OCI-LY3 (cell line): Measurements from ENCODE around the gene CD164.

Experiments used
- H2AFZ ChIP-seq: fragments of 200-600, 300-600 bp; shearing (Covaris generic); 2 replicates; pipeline ENCODE4 v1.6.0; 2014; ENCODE audit warnings: antibody characterized with exemption, low read depth, low read length
- H3K27ac ChIP-seq: fragments of 200-600, 300-600 bp; sonication (generic); 2 replicates; pipeline ENCODE4 v1.5.1; 2014; ENCODE audit warnings: mild to moderate bottlenecking, low read length, moderate library complexity, mixed read lengths
- H3K27me3 ChIP-seq: fragments of 200-600, 300-600 bp; sonication (generic); 2 replicates; pipeline ENCODE4 v1.6.1; 2014; ENCODE audit warnings: low read depth, low read length, mixed read lengths
- H3K36me3 ChIP-seq: fragments of 200-600, 300-600 bp; sonication (generic); replicated peaks from 2 replicates; pipeline ENCODE3; 2014; ENCODE audit warnings: low read depth, low read length, mixed read lengths
- H3K4me1 ChIP-seq: fragments of 300-600, 200-600 bp; sonication (generic); 2 replicates; pipeline ENCODE4 v1.6.1; 2014; ENCODE audit warnings: low read length, mixed read lengths
- H3K4me2 ChIP-seq: fragments of 200-600, 300-600 bp; sonication (generic); 2 replicates; pipeline ENCODE4 v1.6.1; 2014; ENCODE audit warnings: low read length, mixed read lengths
- H3K4me3 ChIP-seq: fragments of 300-600, 200-600 bp; sonication (generic); 2 replicates; pipeline ENCODE4 v1.5.1; 2014; ENCODE audit warnings: antibody characterized with exemption, mild to moderate bottlenecking, low read length, moderate library complexity
- H3K79me2 ChIP-seq: fragments of 300-600, 200-600 bp; shearing (Covaris generic); 2 replicates; pipeline ENCODE4 v1.6.1; 2014; ENCODE audit warnings: mild to moderate bottlenecking, low read length, mixed read lengths
- H3K9ac ChIP-seq: fragments of 300-600, 200-600 bp; shearing (Covaris generic); 2 replicates; pipeline ENCODE4 v1.6.0; 2014; ENCODE audit warnings: mild to moderate bottlenecking, low read length, moderate library complexity
- H3K9me3 ChIP-seq: fragments of 200-600, 300-600 bp; shearing (Covaris generic); 2 replicates; pipeline ENCODE4 v1.6.1; 2014; ENCODE audit warnings: low read length, mixed read lengths; ENCODE audit not compliant: insufficient read depth
- H4K20me1 ChIP-seq: fragments of 200-600, 300-600 bp; sonication (generic); 2 replicates; pipeline ENCODE4 v1.6.1; 2016; ENCODE audit warnings: low read length, mixed read lengths; ENCODE audit not compliant: insufficient read depth
- EZH2phosphoT487 ChIP-seq: fragments of 200-600 bp; shearing (Covaris generic); IDR thresholded peaks from 2 replicates; pipeline ENCODE4 v1.6.1; 2018; ENCODE audit warnings: antibody characterized with exemption, mixed run types, low read depth
- TF ChIP-seq, protein P1 (sequence below): fragments of 200-600, 300-600 bp; sonication (generic); IDR thresholded peaks from 2 replicates; pipeline ENCODE4 v1.5.1; 2014; ENCODE audit warnings: antibody characterized with exemption, low read length, low read depth

The CD164 gene

DNA sequence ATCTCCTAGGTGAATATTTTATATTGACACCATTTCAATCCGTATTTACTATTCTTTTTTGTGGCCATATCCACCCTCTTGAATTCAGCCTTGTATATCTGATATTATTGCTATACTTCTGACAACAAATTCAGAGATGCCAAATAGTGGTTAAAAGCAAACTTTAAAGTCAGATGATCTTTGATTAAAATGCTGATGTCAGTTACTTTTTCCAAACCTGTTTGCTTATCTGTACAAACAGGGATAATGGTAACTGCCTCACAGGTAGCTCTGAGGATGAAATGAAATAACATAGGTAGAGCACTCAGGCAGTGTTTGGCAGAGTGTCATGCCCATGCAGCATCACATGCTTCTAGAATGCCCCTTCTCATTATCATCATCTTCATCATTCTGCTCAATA is 38.9 kb upstream of the CD164 start:
- no peaks in the 10 kb centered on the region for H4K20me1 ChIP-seq
- no peak overlapping the region for H3K4me2 ChIP-seq
- no peak overlapping the region for H3K4me3 ChIP-seq
- H3K79me2 ChIP-seq: no peaks in the 10 kb centered on the region
- no peaks in the 10 kb centered on the region for H3K9me3 ChIP-seq
- no peaks in the 10 kb centered on the region for H3K36me3 ChIP-seq
- H2AFZ ChIP-seq: no peak overlapping the region
- H3K4me1 ChIP-seq: no peaks in the 10 kb centered on the region
- no peaks in the 10 kb centered on the region; the same call in 1 of the 2 replicates for H3K27me3 ChIP-seq
- H3K27ac ChIP-seq: no peak overlapping the region
- no peak overlapping the region for H3K9ac ChIP-seq
- TF ChIP-seq, protein P1, sequence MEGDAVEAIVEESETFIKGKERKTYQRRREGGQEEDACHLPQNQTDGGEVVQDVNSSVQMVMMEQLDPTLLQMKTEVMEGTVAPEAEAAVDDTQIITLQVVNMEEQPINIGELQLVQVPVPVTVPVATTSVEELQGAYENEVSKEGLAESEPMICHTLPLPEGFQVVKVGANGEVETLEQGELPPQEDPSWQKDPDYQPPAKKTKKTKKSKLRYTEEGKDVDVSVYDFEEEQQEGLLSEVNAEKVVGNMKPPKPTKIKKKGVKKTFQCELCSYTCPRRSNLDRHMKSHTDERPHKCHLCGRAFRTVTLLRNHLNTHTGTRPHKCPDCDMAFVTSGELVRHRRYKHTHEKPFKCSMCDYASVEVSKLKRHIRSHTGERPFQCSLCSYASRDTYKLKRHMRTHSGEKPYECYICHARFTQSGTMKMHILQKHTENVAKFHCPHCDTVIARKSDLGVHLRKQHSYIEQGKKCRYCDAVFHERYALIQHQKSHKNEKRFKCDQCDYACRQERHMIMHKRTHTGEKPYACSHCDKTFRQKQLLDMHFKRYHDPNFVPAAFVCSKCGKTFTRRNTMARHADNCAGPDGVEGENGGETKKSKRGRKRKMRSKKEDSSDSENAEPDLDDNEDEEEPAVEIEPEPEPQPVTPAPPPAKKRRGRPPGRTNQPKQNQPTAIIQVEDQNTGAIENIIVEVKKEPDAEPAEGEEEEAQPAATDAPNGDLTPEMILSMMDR: no peak
- TF ChIP-seq EZH2phosphoT487: no peak

DNA sequence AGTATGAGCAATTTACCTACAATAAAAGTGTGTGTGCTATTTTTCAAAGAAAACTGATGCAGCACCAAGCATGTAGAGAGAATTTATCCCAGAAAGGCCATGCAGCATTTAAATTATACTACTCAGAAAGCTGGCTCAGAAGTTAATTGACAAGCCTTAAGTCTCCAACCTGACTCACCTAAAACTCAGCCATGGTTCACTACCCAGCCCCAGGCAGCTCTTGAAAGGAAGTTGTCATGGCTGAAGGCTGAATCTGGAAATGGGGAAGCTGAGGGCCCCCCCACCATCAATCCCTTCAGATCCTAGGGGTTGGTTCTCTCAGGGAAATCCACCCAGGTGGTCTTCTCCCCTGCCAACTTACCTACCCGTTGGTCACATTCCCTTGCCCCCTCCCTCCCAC is 38.5 kb upstream of the CD164 start:
- Histone ChIP-seq H3K4me1 (no peaks in the 10 kb centered on the region), H3K4me2 (no peak overlapping the region), H3K4me3 (no peak overlapping the region), H3K27me3 (no peaks in the 10 kb centered on the region; the same call in 1 of the 2 replicates), H2AFZ (no peak overlapping the region), H3K9ac (no peak overlapping the region), H3K36me3 (no peaks in the 10 kb centered on the region), H3K79me2 (no peaks in the 10 kb centered on the region), H3K9me3 (no peaks in the 10 kb centered on the region), H4K20me1 (no peaks in the 10 kb centered on the region), H3K27ac (no peak overlapping the region)
- no peak for TF ChIP-seq EZH2phosphoT487
- TF ChIP-seq, protein P1: no peak

DNA sequence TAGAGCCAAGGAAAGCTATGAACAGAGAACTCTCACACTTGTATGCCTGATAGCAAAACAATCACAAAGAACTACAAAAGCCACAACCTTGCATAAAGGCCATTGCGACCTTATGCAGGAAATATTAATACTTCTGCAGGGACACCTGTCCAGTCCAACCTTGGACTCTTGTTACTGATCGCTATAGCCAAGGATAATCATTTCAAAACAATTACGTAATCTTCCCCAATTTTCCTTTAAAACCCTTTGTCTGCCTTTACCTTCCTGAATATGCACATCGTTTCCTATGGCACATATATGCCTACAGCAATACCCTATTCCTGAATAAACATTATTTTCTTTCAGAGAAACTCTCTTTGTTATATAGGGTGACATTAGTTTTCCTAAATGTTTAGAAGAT is 35.4 kb upstream of the CD164 start:
- Histone ChIP-seq H2AFZ (no peak overlapping the region), H3K4me1 (no peaks in the 10 kb centered on the region), H3K4me2 (no peak overlapping the region), H3K27me3 (no peaks in the 10 kb centered on the region; the same call in 1 of the 2 replicates), H3K36me3 (no peaks in the 10 kb centered on the region), H3K9me3 (no peaks in the 10 kb centered on the region), H3K9ac (no peak overlapping the region), H3K4me3 (no peak overlapping the region), H3K79me2 (no peaks in the 10 kb centered on the region), H3K27ac (no peak overlapping the region), H4K20me1 (no peaks in the 10 kb centered on the region)
- TF ChIP-seq, protein P1: no peak
- no peak for TF ChIP-seq EZH2phosphoT487

DNA sequence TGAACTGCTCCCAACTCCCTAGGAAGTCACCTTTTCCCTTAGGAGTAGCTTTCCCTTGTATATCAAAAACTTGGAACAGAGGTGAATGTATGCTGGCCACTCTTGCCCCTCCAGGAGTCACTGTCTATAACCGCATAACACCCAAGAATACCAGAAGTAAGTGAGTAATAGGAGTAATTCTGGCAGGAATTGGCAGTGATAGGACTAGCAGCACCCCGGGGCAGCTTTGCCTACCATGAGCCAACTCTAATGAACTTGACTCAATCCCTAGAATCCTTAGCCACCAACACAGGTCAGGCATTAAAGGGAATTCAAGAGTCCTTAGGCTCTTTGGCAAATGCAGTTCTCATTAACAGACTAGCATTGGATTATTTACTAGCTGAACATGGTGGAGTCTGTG is 28.8 kb upstream of the CD164 start:
- Histone ChIP-seq H3K36me3 (no peaks in the 10 kb centered on the region), H3K4me1 (no peaks in the 10 kb centered on the region), H2AFZ (no peak overlapping the region), H4K20me1 (no peaks in the 10 kb centered on the region), H3K4me2 (no peak overlapping the region), H3K27me3 (no peaks in the 10 kb centered on the region; the same call in 1 of the 2 replicates), H3K9me3 (no peaks in the 10 kb centered on the region), H3K9ac (no peak overlapping the region), H3K27ac (no peak overlapping the region), H3K4me3 (no peak overlapping the region), H3K79me2 (no peaks in the 10 kb centered on the region)
- no peak for TF ChIP-seq EZH2phosphoT487
- TF ChIP-seq, protein P1: no peak
